ENCODE results near the gene RAB36. TPM values are rescaled to one million over a fixed set of nuclear protein-coding genes. Genes with fewer than 3 reads are reported as not detected.

RAB36 gene
- total RNA-seq, 3 donors from 2014 or later, result 1.3 to 4.8 (median 2.9) TPM

- Histone ChIP-seq H3K27ac (no peak overlapping the region), H3K4me3 (no peak overlapping the region), H3K27me3 (no peaks in the 10 kb centered on the region), H3K4me1 (peaks cover 0 to 5% of the 10 kb centered on the region in 2 donors), H3K9me3 (no peaks in the 10 kb centered on the region), H3K36me3 (no peaks in the 10 kb centered on the region)
- intact Hi-C loops (cut with DNase I; ENCODE audit: low total_unique reads), result no loop called here
- DNase-seq (ENCODE audit: low spot score in 2 of 2), result no peak
- TF ChIP-seq POLR2A (IDR thresholded peaks at IDR 0.05), result no peak
- TF ChIP-seq CTCF (IDR thresholded peaks at IDR 0.05), result no peak
- no peak for TF ChIP-seq POLR2AphosphoS5 (IDR thresholded peaks at IDR 0.05)
Measured at GRCh38 chr22:23152238-23153114, 7.2 kb downstream of the RAB36 start.

- Histone ChIP-seq H3K27me3 (no peaks in the 10 kb centered on the region), H3K4me3 (no peak overlapping the region), H3K4me1 (no peaks in the 10 kb centered on the region), H3K9me3 (no peaks in the 10 kb centered on the region), H3K36me3 (no peaks in the 10 kb centered on the region), H3K27ac (no peak overlapping the region)
- no peak for TF ChIP-seq CTCF (IDR thresholded peaks at IDR 0.05)
- no peak for TF ChIP-seq POLR2AphosphoS5 (IDR thresholded peaks at IDR 0.05)
- no peak for TF ChIP-seq POLR2A (IDR thresholded peaks at IDR 0.05)
- intact Hi-C loops (cut with DNase I; ENCODE audit: low total_unique reads), result no loop called here
- no peak for DNase-seq (ENCODE audit: low spot score in 2 of 2)
Measured at GRCh38 chr22:23153994-23154393, 8.7 kb downstream of the RAB36 start.

- no peak overlapping the region for H3K4me3 ChIP-seq
- H3K4me1 ChIP-seq, result no peaks in the 10 kb centered on the region
- DNase-seq (ENCODE audit: low spot score in 2 of 2), result no peak
- no peak for TF ChIP-seq CTCF (IDR thresholded peaks at IDR 0.05)
- no peak for TF ChIP-seq POLR2AphosphoS5 (IDR thresholded peaks at IDR 0.05)
- TF ChIP-seq POLR2A (IDR thresholded peaks at IDR 0.05), result no peak
- intact Hi-C loops (cut with DNase I; ENCODE audit: low total_unique reads), result no loop called here
- no peaks in the 10 kb centered on the region for H3K36me3 ChIP-seq
- no peak overlapping the region for H3K27ac ChIP-seq
- no peaks in the 10 kb centered on the region for H3K9me3 ChIP-seq
- no peaks in the 10 kb centered on the region for H3K27me3 ChIP-seq
Measured at GRCh38 chr22:23154461-23154860, 9.2 kb downstream of the RAB36 start.

- DNase-seq (ENCODE audit: low spot score in 2 of 2), result no peak
- Histone ChIP-seq H3K4me3 (no peak overlapping the region), H3K27me3 (no peaks in the 10 kb centered on the region), H3K27ac (no peak overlapping the region), H3K9me3 (no peaks in the 10 kb centered on the region), H3K36me3 (no peaks in the 10 kb centered on the region), H3K4me1 (no peaks in the 10 kb centered on the region)
- TF ChIP-seq POLR2AphosphoS5 (IDR thresholded peaks at IDR 0.05), result no peak
- TF ChIP-seq POLR2A (IDR thresholded peaks at IDR 0.05), result no peak
- no peak for TF ChIP-seq CTCF (IDR thresholded peaks at IDR 0.05)
- intact Hi-C loops (cut with DNase I; ENCODE audit: low total_unique reads), result no loop called here
Measured at GRCh38 chr22:23155143-23155542, 9.9 kb downstream of the RAB36 start.

GRCh38 chr22:23155831-23156230 is 10.6 kb downstream of the RAB36 start:
- Histone ChIP-seq H3K9me3 (no peaks in the 10 kb centered on the region), H3K4me3 (no peak overlapping the region), H3K36me3 (no peaks in the 10 kb centered on the region), H3K4me1 (no peaks in the 10 kb centered on the region), H3K27ac (no peak overlapping the region), H3K27me3 (no peaks in the 10 kb centered on the region)
- intact Hi-C loops (cut with DNase I; ENCODE audit: low total_unique reads), result no loop called here
- TF ChIP-seq CTCF (IDR thresholded peaks at IDR 0.05), result no peak
- no peak for TF ChIP-seq POLR2AphosphoS5 (IDR thresholded peaks at IDR 0.05)
- no peak for TF ChIP-seq POLR2A (IDR thresholded peaks at IDR 0.05)
- no peak for DNase-seq (ENCODE audit: low spot score in 2 of 2)
